ENCODE measurements around the gene RAB36.

The RAB36 gene

GRCh38 chr22:23125512-23126103 is 19.7 kb upstream of the RAB36 start:
- no peaks in the 10 kb centered on the region for H3K27me3 ChIP-seq (ENCODE audit: control insufficient read depth, low read length)
- 0 out of 2 replicates have a peak, but pooled peaks cover 2% of the 10 kb centered on the region for H3F3A ChIP-seq (ENCODE audit: control insufficient read depth, insufficient read depth)
- TF ChIP-seq CTCF (IDR thresholded peaks at IDR 0.05; ENCODE audit: low read depth, low read length, poor library complexity, severe bottlenecking), result no peak
- TF ChIP-seq EZH2phosphoT487 (IDR thresholded peaks at IDR 0.05; ENCODE audit: borderline replicate concordance, low read length), result no peak
- no peak overlapping the region for H3K27ac ChIP-seq (ENCODE audit: low read depth, low read length)
- H3K9me3 ChIP-seq (ENCODE audit: control insufficient read depth, insufficient read depth, low read length), result no peaks in the 10 kb centered on the region
- H3K36me3 ChIP-seq (ENCODE audit: control insufficient read depth, low read length), result no peaks in the 10 kb centered on the region
- no peaks in the 10 kb centered on the region for H3K9me2 ChIP-seq (replicated peaks; ENCODE audit: control insufficient read depth, low read length)
- no peaks in the 10 kb centered on the region for H3K79me2 ChIP-seq (ENCODE audit: control insufficient read depth, low read length)
- no peak overlapping the region for H3K4me2 ChIP-seq (ENCODE audit: low read length)
- H3K4me3 ChIP-seq (ENCODE audit: low read length), result no peak overlapping the region
- no peaks in the 10 kb centered on the region for H3K4me1 ChIP-seq (ENCODE audit: control insufficient read depth, low read length)
- H4K20me1 ChIP-seq (ENCODE audit: control insufficient read depth, insufficient read depth, low read depth, low read length), result no peaks in the 10 kb centered on the region

- Histone ChIP-seq H3K79me2 (ENCODE audit: control insufficient read depth, low read length) (no peaks in the 10 kb centered on the region), H3K4me1 (ENCODE audit: control insufficient read depth, low read length) (no peaks in the 10 kb centered on the region), H4K20me1 (ENCODE audit: control insufficient read depth, insufficient read depth, low read depth, low read length) (no peaks in the 10 kb centered on the region), H3K4me3 (ENCODE audit: low read length) (no peak overlapping the region), H3K27ac (ENCODE audit: low read depth, low read length) (no peak overlapping the region), H3K36me3 (ENCODE audit: control insufficient read depth, low read length) (no peaks in the 10 kb centered on the region), H3K9me3 (ENCODE audit: control insufficient read depth, insufficient read depth, low read length) (no peaks in the 10 kb centered on the region), H3K9me2 (replicated peaks; ENCODE audit: control insufficient read depth, low read length) (no peaks in the 10 kb centered on the region), H3F3A (ENCODE audit: control insufficient read depth, insufficient read depth) (0 out of 2 replicates have a peak, but pooled peaks cover 2% of the 10 kb centered on the region), H3K27me3 (ENCODE audit: control insufficient read depth, low read length) (no peaks in the 10 kb centered on the region), H3K4me2 (ENCODE audit: low read length) (no peak overlapping the region)
- TF ChIP-seq EZH2phosphoT487 (IDR thresholded peaks at IDR 0.05; ENCODE audit: borderline replicate concordance, low read length) (no peak), CTCF (IDR thresholded peaks at IDR 0.05; ENCODE audit: low read depth, low read length, poor library complexity, severe bottlenecking) (no peak)
Observed at GRCh38 chr22:23126165-23127054, 18.9 kb upstream of the RAB36 start.

DNA sequence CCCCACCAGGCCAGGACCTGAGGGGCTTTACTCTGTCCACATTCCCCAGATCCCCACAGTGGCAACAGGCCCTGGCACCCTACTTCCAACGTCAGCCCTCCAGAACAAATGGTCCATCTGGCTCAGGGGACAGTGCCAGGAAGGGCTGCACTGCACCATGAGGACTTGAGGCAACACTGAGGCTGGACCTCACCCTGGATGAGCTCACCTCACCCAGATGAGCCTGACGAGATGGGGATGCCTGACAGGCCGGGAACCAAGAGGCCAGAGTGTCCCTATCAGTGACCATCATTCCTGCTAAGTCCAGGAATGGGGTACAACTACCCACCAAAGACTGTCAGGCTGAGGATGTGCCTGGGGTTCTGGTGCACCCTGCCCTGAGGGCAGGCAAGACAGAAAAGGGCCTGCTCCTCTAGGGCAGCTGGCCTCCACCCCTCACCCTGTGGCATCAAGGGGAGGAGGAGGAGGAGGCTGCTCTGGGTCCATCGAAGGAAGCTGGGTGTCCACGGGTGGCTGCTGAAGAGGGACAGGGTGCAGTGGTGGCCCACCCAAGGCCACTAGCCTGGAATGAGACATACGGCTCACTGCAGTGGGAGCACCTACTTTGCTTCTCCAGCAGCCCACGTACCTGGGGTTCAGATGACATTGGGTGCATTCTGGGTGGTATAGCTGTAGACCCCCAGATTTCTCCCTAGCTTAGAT is 18.1 kb upstream of the RAB36 start:
- Histone ChIP-seq H3K9me3 (ENCODE audit: control insufficient read depth, insufficient read depth, low read length) (no peaks in the 10 kb centered on the region), H3K27ac (ENCODE audit: low read depth, low read length) (no peak overlapping the region), H3K79me2 (ENCODE audit: control insufficient read depth, low read length) (no peaks in the 10 kb centered on the region), H3K27me3 (ENCODE audit: control insufficient read depth, low read length) (no peaks in the 10 kb centered on the region), H3K36me3 (ENCODE audit: control insufficient read depth, low read length) (no peaks in the 10 kb centered on the region), H3K9me2 (replicated peaks; ENCODE audit: control insufficient read depth, low read length) (no peaks in the 10 kb centered on the region), H3K4me3 (ENCODE audit: low read length) (no peak overlapping the region), H3K4me1 (ENCODE audit: control insufficient read depth, low read length) (no peaks in the 10 kb centered on the region), H4K20me1 (ENCODE audit: control insufficient read depth, insufficient read depth, low read depth, low read length) (no peaks in the 10 kb centered on the region), H3F3A (ENCODE audit: control insufficient read depth, insufficient read depth) (0 out of 2 replicates have a peak, but pooled peaks cover 2% of the 10 kb centered on the region), H3K4me2 (ENCODE audit: low read length) (no peak overlapping the region)
- TF ChIP-seq CTCF (IDR thresholded peaks at IDR 0.05; ENCODE audit: low read depth, low read length, poor library complexity, severe bottlenecking), result no peak
- no peak for TF ChIP-seq EZH2phosphoT487 (IDR thresholded peaks at IDR 0.05; ENCODE audit: borderline replicate concordance, low read length)
